Measurements from ENCODE around the gene UBE2L3.

DNA sequence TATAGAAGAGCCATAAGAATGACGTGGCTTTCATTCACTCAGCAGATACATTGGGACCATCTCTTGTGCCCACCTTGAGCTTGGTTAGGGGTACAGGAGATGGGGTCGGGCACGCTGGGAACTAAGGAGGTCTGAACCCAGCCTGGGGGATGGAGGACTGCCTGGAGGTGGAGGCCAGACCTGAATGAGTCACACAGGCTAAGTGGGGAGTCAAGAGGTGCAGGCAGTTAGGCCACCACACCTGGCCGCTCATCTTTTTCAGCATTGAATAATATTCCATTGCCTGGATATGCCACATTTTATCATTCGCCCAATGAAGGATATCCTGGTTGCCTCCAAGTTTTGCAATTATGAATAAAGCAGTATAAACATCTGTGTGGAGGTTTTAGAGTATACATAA lies 94.5 kb downstream of the UBE2L3 start:
- TF ChIP-seq GATA2 (IDR thresholded peaks at IDR 0.05; ENCODE audit: low read depth, low read length) (no peak), GATA3 (IDR thresholded peaks at IDR 0.05; ENCODE audit: low read depth, low read length) (no peak)

Measured in SH-SY5Y (cell line).